Measurements from ENCODE around the gene KIAA1549. TPM values are rescaled to one million over a fixed set of nuclear protein-coding genes. Genes with fewer than 3 reads are reported as not detected.
A peak's percentile ranks its signal among the peaks of the same experiment; 100 is the strongest.

Gene KIAA1549
- total and polyA plus RNA-seq, 2 of the 4 experiments (the other 2 are of a cell fraction) = 1.3 to 3.3 TPM

- intact Hi-C loops (cut with micrococcal nuclease) (loop anchor here (5.0 kb wide), 1 partner anchor 56 kb away; the partner anchor contains the start of gene KIAA1549), dilution Hi-C loops (cut with HindIII; ENCODE audit: low sequenced_read_pairs, unreplicated experiment) (no loop called here), in situ Hi-C loops (cut with MboI; ENCODE audit: low sequenced_read_pairs) (no loop called here)
- peak overlapping the region; percentile 5; the same call in 1 of the 2 replicates for H3K18ac ChIP-seq (ENCODE audit: low read depth, low read length)
- no peak overlapping the region for H3K14ac ChIP-seq (replicated peaks; ENCODE audit: low read depth, low read length)
- H3K56ac ChIP-seq (ENCODE audit: extremely low read depth, insufficient read depth, low read length) = no peak overlapping the region
- no peak overlapping the region for H3K4me2 ChIP-seq (ENCODE audit: low read depth, low read length)
- no TSS peak for BruUV-seq (replicated peaks)
- DNase-seq (no peak), ATAC-seq (ENCODE audit: low read depth) (0 out of 2 replicates have a peak, but pooled peaks have one; percentile 24)
- no peak overlapping the region for H2AFZ ChIP-seq (replicated peaks; ENCODE audit: low read length, poor library complexity)
- H2AK5ac ChIP-seq (ENCODE audit: low read depth, low read length) = no peak overlapping the region
- H4K20me1 ChIP-seq (ENCODE audit: insufficient read depth, low read length) = no peaks in the 10 kb centered on the region
- H3K4me3 ChIP-seq (ENCODE audit: insufficient read depth, low read depth, low read length) = no peak overlapping the region
- no peak overlapping the region for H2BK120ac ChIP-seq (ENCODE audit: low read depth, low read length)
- peak overlapping the region; percentile 26; the same call in 1 of the 2 replicates for H3K27ac ChIP-seq (ENCODE audit: insufficient read depth, low read length)
- H4K8ac ChIP-seq (ENCODE audit: low read depth in 2 of 2, low read length in 2 of 2) = no peak overlapping the region
- no peaks in the 10 kb centered on the region for H3K9me3 ChIP-seq (ENCODE audit: control insufficient read depth, insufficient read depth, low read length)
- H3K4me1 ChIP-seq (ENCODE audit: control insufficient read depth, insufficient read depth, low read length) = peaks cover 2% of the 10 kb centered on the region; the same call in 1 of the 2 replicates
- H3K79me1 ChIP-seq (ENCODE audit: low read depth in 1 of 2, low read length in 2 of 2) = no peaks in the 10 kb centered on the region; a peak in 3 of 4 replicates
- peak overlapping the region; percentile 4 for H2BK5ac ChIP-seq (ENCODE audit: low read depth, low read length, poor library complexity, severe bottlenecking)
- no peaks in the 10 kb centered on the region for H3K27me3 ChIP-seq (ENCODE audit: control insufficient read depth, insufficient read depth, low read length)
- peaks cover 4% of the 10 kb centered on the region; the same call in 1 of the 2 replicates for H3K9me1 ChIP-seq (ENCODE audit: insufficient read depth, low read length)
- CTCF ChIA-PET = interaction anchor here (0.6 to 1.7 kb wide), 2 partner anchors 39 to 54 kb away, joined by 3 to 5 read pairs; no protein-coding TSS in a partner anchor
- no peaks in the 10 kb centered on the region for H3K36me3 ChIP-seq (ENCODE audit: control insufficient read depth, insufficient read depth, low read length)
- H3K9ac ChIP-seq (ENCODE audit: low read depth, low read length) = no peak overlapping the region
- H4K91ac ChIP-seq (ENCODE audit: insufficient read depth, low read depth, low read length) = no peak overlapping the region
- no peak overlapping the region for H2BK15ac ChIP-seq (ENCODE audit: low read depth, low read length)
- POLR2A ChIA-PET (ENCODE audit: unreplicated experiment) = no interaction called here
- no peak overlapping the region for H3K4ac ChIP-seq (ENCODE audit: low read depth, low read length)
- H2AK9ac ChIP-seq (replicated peaks; ENCODE audit: low read depth, low read length, poor library complexity) = no peak overlapping the region
- TF ChIP-seq RFX5 (IDR thresholded peaks at IDR 0.05; ENCODE audit: low read depth, low read length) = no peak
- no peak for TF ChIP-seq MAFK (IDR thresholded peaks at IDR 0.05; ENCODE audit: low read depth, low read length)
- TF ChIP-seq SMC3 (IDR thresholded peaks at IDR 0.05; ENCODE audit: low read depth, low read length) = no peak
- TF ChIP-seq NFE2L2 (IDR thresholded peaks at IDR 0.05; ENCODE audit: low read depth, low read length) = no peak
- TF ChIP-seq CEBPB (IDR thresholded peaks at IDR 0.05; ENCODE audit: low read depth, low read length) = no peak
- no peak for TF ChIP-seq CTCF (conservative IDR thresholded peaks at IDR 0.05; ENCODE audit: low read depth, low read length)
- TF ChIP-seq CHD1 (IDR thresholded peaks at IDR 0.05; ENCODE audit: low read depth, low read length) = no peak
- no peak for TF ChIP-seq MAZ (IDR thresholded peaks at IDR 0.05; ENCODE audit: borderline replicate concordance, low read depth, low read length)
- TF ChIP-seq RCOR1 (IDR thresholded peaks at IDR 0.05; ENCODE audit: insufficient replicate concordance, low read length) = no peak
- TF ChIP-seq ELK1 (IDR thresholded peaks at IDR 0.05; ENCODE audit: borderline replicate concordance, low read depth, low read length) = no peak
- TF ChIP-seq RAD21 (IDR thresholded peaks at IDR 0.05; ENCODE audit: low read length) = no peak
- TF ChIP-seq MXI1 (IDR thresholded peaks at IDR 0.05; ENCODE audit: borderline replicate concordance, low read depth, low read length) = no peak
- no peak for TF ChIP-seq FOS (IDR thresholded peaks at IDR 0.05; ENCODE audit: low read depth, low read length)
- no peak overlapping the region for H3K23ac ChIP-seq (ENCODE audit: low read depth, low read length)
- H2BK20ac ChIP-seq (ENCODE audit: low read depth, low read length) = no peak overlapping the region
- WGBS, 2 experiments (ENCODE audit: extremely low coverage in 2 of 2, insufficient read length in 1 of 2) = no CpG with 5 or more reads among the region's 8 CpGs
- H4K5ac ChIP-seq (ENCODE audit: low read depth, low read length) = no peak overlapping the region
Measured at GRCh38 chr7:138926241-138926612, 55.0 kb downstream of the KIAA1549 start.
